ENCODE results near the gene NKTR.
"Not testable (repeated sequence)": the region's sequence is repeated elsewhere in the genome, so short reads cannot be mapped to it uniquely, and the experiment has no call there.

Gene NKTR

DNA sequence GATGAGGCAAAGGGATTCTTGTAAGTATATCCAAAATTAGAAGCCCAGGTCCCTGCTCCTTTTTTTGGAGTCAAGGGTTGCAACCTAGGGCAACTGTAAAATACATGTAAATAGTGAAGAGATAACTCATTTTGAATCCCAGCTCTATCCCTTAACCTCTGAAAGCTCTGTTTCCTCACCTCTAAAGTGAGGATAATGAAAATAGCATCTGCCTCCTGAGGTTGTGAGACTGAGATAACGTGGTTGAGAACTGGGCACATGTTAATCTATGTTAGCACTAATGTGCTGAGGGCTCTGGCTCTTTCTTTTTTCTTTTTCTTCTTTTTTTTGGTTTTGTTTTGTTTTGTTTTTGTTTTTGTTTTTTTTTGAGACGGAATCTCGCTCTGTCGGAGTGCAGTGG, 4.8 kb upstream of the NKTR start:
- no peak for DNase-seq (ENCODE audit: low read depth in 2 of 2)
- TF ChIP-seq, protein P1, sequence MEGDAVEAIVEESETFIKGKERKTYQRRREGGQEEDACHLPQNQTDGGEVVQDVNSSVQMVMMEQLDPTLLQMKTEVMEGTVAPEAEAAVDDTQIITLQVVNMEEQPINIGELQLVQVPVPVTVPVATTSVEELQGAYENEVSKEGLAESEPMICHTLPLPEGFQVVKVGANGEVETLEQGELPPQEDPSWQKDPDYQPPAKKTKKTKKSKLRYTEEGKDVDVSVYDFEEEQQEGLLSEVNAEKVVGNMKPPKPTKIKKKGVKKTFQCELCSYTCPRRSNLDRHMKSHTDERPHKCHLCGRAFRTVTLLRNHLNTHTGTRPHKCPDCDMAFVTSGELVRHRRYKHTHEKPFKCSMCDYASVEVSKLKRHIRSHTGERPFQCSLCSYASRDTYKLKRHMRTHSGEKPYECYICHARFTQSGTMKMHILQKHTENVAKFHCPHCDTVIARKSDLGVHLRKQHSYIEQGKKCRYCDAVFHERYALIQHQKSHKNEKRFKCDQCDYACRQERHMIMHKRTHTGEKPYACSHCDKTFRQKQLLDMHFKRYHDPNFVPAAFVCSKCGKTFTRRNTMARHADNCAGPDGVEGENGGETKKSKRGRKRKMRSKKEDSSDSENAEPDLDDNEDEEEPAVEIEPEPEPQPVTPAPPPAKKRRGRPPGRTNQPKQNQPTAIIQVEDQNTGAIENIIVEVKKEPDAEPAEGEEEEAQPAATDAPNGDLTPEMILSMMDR (IDR thresholded peaks at IDR 0.05; ENCODE audit: low read depth, low read length) = no peak
- H3K4me3 ChIP-seq (replicated peaks in 1 of 2; ENCODE audit: low read depth in 2 of 2, low read length in 2 of 2) = no peak overlapping the region

DNA sequence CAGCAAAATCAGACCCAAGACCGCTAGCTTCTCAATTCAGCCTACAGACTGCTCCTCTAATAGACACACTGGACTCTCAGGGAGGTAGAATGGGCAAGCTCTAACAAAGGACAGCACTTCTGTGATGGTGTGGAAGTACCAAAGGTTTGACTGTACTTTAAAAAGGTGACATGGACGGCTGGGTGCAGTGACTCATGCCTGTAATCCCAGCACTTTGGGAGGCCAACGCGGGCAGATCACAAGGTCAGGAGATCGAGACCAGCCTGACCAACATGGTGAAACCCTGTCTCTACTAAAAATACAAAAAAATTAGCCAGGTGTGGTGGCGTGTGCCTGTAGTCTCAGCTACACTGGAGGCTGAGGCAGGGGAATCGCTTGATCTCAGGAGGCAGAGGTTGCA, 3.4 kb upstream of the NKTR start:
- not testable (repeated sequence) for DNase-seq (ENCODE audit: low read depth in 2 of 2); H3K4me3 ChIP-seq (replicated peaks in 1 of 2; ENCODE audit: low read depth in 2 of 2, low read length in 2 of 2)

DNA sequence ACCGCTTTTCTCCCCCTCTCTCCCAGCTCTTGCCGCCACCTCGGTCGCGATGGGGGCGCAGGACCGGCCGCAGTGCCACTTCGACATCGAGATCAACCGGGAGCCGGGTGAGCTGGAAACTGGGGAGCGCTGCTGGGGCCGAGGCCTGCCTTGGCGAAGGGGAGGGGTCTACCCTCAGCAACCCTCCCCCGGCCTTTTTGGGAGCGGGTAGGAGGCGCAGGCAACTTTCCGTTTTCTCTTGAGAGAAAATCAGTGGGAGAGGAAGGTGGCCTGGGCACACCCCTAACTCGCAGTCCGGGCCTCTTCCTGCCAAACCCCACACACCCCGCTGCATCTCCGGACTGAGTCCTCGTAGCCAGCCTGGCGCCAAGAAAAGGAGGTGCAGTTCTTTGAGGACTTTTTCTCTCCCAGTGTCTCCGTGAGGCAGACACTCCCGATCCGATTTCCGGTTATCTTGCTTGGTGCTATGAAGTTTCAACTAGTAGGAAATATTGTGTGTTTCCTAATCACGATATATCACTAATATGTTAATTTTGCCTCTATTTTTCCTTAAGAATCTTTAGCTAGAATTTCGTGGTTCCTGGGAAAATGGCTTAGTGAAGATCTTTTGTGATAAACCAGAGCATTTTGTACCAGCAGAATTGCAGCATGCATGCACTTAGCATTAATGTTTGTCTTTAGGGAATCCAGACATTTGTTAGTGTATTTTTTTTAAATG, 631 bp downstream of the NKTR start:
- TF ChIP-seq, protein P1 (IDR thresholded peaks at IDR 0.05; ENCODE audit: low read depth, low read length) = peak; percentile 24
- peak; percentile 69 to 70 for DNase-seq (ENCODE audit: low read depth in 2 of 2)
- H3K4me3 ChIP-seq (replicated peaks in 1 of 2; ENCODE audit: low read depth in 2 of 2, low read length in 2 of 2) = peak overlapping the region; percentile 83 to 94

DNA sequence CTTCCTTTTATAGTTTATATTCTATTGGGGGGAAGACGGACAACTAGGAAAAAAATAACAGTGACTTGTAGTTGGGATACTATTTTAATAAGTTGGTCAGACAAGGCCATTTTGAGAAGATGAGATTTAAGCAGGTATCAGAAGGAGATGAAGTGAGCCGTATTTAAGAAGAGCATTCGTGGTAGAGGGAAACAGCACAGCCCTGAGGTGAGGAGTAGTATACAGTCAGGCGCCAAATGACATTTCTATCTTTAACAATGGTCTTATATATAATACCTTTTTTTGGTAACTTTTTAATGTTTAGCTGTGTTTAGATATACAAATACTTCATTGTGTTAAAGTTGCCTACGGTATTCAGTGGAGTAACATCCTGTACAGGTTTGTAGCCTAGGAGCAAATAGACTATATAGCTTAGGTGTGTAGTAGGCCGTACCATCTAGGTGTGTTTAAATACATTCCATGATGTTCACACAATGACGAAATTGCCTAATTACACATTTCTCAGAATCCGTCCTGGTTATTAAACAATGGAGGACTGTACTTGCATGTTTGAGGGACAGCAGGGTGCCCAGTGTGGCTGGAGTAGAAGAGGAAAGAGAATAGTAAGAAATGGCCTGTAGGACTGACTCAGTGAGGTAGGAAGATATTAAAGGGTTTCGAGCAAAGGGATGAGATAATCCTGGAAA, 1.6 kb downstream of the NKTR start:
- TF ChIP-seq, protein P1 (IDR thresholded peaks at IDR 0.05; ENCODE audit: low read depth, low read length) = peak; percentile 1
- peak overlapping the region; percentile 14 to 83 for H3K4me3 ChIP-seq (replicated peaks in 1 of 2; ENCODE audit: low read depth in 2 of 2, low read length in 2 of 2)
- DNase-seq (ENCODE audit: low read depth in 2 of 2) = peak in 1 of 2 donors; percentile 21

DNA sequence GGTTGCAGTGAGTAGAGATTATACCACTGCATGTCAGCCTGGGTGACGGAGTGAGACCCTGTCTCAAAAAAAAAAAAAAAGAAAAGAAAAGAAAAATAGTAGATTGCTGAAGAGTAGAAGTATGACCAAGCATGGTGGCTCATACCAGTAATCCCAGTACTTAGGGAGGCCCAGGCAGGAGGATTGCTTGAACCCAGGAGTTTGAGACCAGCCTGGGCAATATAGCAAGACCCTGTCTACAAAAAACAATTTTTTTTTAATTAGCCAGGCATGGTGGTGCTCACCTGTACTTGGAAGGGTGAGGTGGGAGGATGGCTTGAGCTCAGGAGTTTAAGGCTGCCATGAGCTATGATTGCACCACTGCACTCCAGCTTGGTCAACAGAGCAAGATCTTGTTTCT, 2.5 kb downstream of the NKTR start:
- TF ChIP-seq, protein P1 (IDR thresholded peaks at IDR 0.05; ENCODE audit: low read depth, low read length) = no peak
- H3K4me3 ChIP-seq (replicated peaks in 1 of 2; ENCODE audit: low read depth in 2 of 2, low read length in 2 of 2) = no peak overlapping the region

DNA sequence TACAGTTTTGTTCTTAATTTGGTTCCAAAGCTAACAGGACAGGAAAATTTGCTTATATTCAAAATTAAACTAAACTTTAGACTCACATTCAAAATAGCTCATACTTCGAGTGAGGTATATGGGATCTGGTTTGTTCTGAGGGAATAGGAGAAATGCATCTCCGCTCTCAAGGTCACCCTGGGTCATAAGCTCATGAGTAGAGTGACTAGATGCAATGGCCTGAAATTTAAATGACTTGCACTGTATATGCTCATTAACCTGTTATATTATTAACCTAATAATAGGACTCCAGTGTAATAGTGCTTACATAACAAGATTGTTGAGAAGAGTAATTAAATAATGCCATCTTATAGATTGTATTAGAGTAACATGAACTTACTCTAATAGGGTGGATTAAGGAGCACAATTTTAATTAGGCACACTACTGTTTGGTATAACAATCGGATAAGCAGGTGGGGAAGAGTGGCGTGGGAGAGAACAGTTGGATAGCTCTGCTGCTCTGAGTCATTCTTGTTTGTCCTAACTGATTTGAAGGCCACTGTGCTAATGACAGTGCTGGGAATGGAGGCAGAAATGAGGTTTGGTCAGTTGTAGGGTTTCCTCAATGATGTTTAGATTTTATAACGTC, 5.2 kb downstream of the NKTR start:
- no peak overlapping the region for H3K4me3 ChIP-seq (replicated peaks in 1 of 2; ENCODE audit: low read depth in 2 of 2, low read length in 2 of 2)
- TF ChIP-seq, protein P1 (IDR thresholded peaks at IDR 0.05; ENCODE audit: low read depth, low read length) = no peak
- peak in 1 of 2 donors; percentile 28 for DNase-seq (ENCODE audit: low read depth in 2 of 2)

More for the DNA sequence above, 2.5 kb downstream of the NKTR start:
- no peak for DNase-seq (ENCODE audit: low read depth in 2 of 2)

DNA sequence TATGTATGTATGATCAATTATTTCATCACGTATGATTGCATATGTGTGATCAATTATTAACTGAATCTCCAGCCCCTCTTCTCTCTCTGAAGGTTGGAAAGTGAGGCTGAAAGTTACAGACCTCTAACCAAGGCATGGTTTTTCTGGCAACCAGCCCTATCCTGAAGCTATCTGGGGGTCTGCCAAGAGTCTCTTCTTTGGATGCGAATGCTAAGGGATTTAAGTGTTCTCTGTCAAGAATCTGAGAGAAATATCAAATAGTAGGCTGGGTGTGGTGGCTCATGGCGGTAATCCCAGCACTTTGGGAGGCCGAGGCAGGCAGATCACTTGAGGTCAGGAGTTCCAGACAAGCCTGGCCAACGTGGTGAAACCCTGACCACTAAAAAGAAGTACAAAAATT, 8.1 kb downstream of the NKTR start:
- peak in 1 of 2 donors; percentile 47 for DNase-seq (ENCODE audit: low read depth in 2 of 2)
- H3K4me3 ChIP-seq (replicated peaks in 1 of 2; ENCODE audit: low read depth in 2 of 2, low read length in 2 of 2) = no peak overlapping the region
- TF ChIP-seq, protein P1 (IDR thresholded peaks at IDR 0.05; ENCODE audit: low read depth, low read length) = no peak

All from cardiac fibroblast (primary cell).